Mesenchymal stem cell (in vitro differentiated cells and primary cell): Measurements from ENCODE around the gene CBARP.
A peak's percentile ranks its signal among the peaks of the same experiment; 100 is the strongest.
"Not testable (repeated sequence)": the region's sequence is repeated elsewhere in the genome, so short reads cannot be mapped to it uniquely, and the experiment has no call there.

Experiments
- DNase-seq: peaks from one replicate; pipeline ENCODE4 v3.0.0-alpha.2; 2013
- H2AFZ ChIP-seq: one replicate; pipeline ENCODE4 v1.6.1; 2013; ENCODE audit warnings: low read depth, mild to moderate bottlenecking, control low read depth, inconsistent platforms, low read length, moderate library complexity
- H2AK5ac ChIP-seq: 2 replicates; pipeline ENCODE4 v1.6.1; 2013; ENCODE audit warnings: low read length, moderate library complexity, mild to moderate bottlenecking, inconsistent platforms; ENCODE audit not compliant: severe bottlenecking
- H2BK120ac ChIP-seq: one replicate; pipeline ENCODE4 v1.6.1; 2013; ENCODE audit warnings: low read depth, mild to moderate bottlenecking, inconsistent platforms, low read length, moderate library complexity
- H2BK12ac ChIP-seq, 2 experiments: one replicate each; pipeline ENCODE4 v1.6.1; 2013; ENCODE audit warnings: inconsistent platforms in 2 of 2, low read length in 2 of 2, mild to moderate bottlenecking in 2 of 2, moderate library complexity in 2 of 2, control low read depth in 1 of 2
- H2BK15ac ChIP-seq: one replicate; pipeline ENCODE4 v1.6.1; 2013; ENCODE audit warnings: mild to moderate bottlenecking, low read depth, inconsistent platforms; ENCODE audit not compliant: poor library complexity, severe bottlenecking
- H2BK5ac ChIP-seq: 2 replicates; pipeline ENCODE4 v1.6.1; 2013; ENCODE audit warnings: low read depth, mild to moderate bottlenecking, low read length, control low read depth, inconsistent platforms; ENCODE audit not compliant: poor library complexity, severe bottlenecking
- H3K14ac ChIP-seq, 2 experiments: one replicate each; pipeline ENCODE4 v1.6.1; 2013; ENCODE audit warnings: inconsistent platforms in 2 of 2, low read length in 2 of 2, control low read depth in 1 of 2, mild to moderate bottlenecking in 1 of 2, moderate library complexity in 1 of 2
- H3K18ac ChIP-seq, 2 experiments: one replicate each; pipeline ENCODE4 v1.6.1; 2013; ENCODE audit warnings: inconsistent platforms in 2 of 2, low read length in 2 of 2, control low read depth in 1 of 2, low read depth in 1 of 2, mild to moderate bottlenecking in 1 of 2
- H3K23ac ChIP-seq, 2 experiments: one replicate each; pipeline ENCODE4 v1.6.1; 2013; ENCODE audit warnings: inconsistent platforms in 2 of 2, low read length in 2 of 2, mild to moderate bottlenecking in 2 of 2, moderate library complexity in 2 of 2, control low read depth in 1 of 2
- H3K27ac ChIP-seq: 2 replicates; pipeline ENCODE4 v1.5.1; 2013; ENCODE audit warnings: mild to moderate bottlenecking, moderate library complexity, low read length, control low read depth, inconsistent platforms; ENCODE audit not compliant: poor library complexity, severe bottlenecking
- H3K27me3 ChIP-seq, 2 experiments: 2 replicates each; pipeline versions ENCODE4 v1.6.1 to v1.7.0; 2013; ENCODE audit warnings: low read length in 2 of 2, mild to moderate bottlenecking in 2 of 2, moderate library complexity in 2 of 2, control low read depth in 1 of 2, inconsistent platforms in 1 of 2; ENCODE audit not compliant: control insufficient read depth in 1 of 2, insufficient read depth in 1 of 2
- H3K36me3 ChIP-seq, 2 experiments: 2 replicates each; pipeline versions ENCODE4 v1.6.1 to v1.7.0; 2013; ENCODE audit warnings: low read length in 2 of 2, control low read depth in 1 of 2, inconsistent platforms in 1 of 2, low read depth in 1 of 2, mild to moderate bottlenecking in 1 of 2; ENCODE audit not compliant: insufficient read depth in 2 of 2, control insufficient read depth in 1 of 2
- H3K4ac ChIP-seq, 2 experiments: one replicate each; pipeline ENCODE4 v1.6.1; 2013; ENCODE audit warnings: inconsistent platforms in 2 of 2, low read length in 2 of 2, mild to moderate bottlenecking in 2 of 2, moderate library complexity in 2 of 2, control low read depth in 1 of 2, low read depth in 1 of 2
- H3K4me1 ChIP-seq: 2 replicates; pipeline ENCODE4 v1.6.1; 2013; ENCODE audit warnings: low read depth, low read length, control low read depth; ENCODE audit not compliant: control insufficient read depth, insufficient read depth
- H3K4me2 ChIP-seq: 2 replicates; pipeline ENCODE4 v1.6.1; 2013; ENCODE audit warnings: low read length, mild to moderate bottlenecking, inconsistent platforms; ENCODE audit not compliant: poor library complexity, severe bottlenecking
- H3K4me3 ChIP-seq, 2 experiments: 2 replicates each; pipeline versions ENCODE4 v1.5.1 to v1.7.0; 2013; ENCODE audit warnings: low read length in 2 of 2, mild to moderate bottlenecking in 2 of 2, control low read depth in 1 of 2, low read depth in 1 of 2; ENCODE audit not compliant: insufficient read depth in 1 of 2
- H3K79me1 ChIP-seq: replicated peaks from 2 replicates; pipeline ENCODE4 v1.6.1; 2013; ENCODE audit warnings: mild to moderate bottlenecking, control low read depth, low read length, inconsistent platforms; ENCODE audit not compliant: poor library complexity, severe bottlenecking
- H3K9ac ChIP-seq: 2 replicates; pipeline ENCODE4 v1.7.0; 2013; ENCODE audit warnings: mild to moderate bottlenecking, low read length, moderate library complexity
- H3K9me3 ChIP-seq: 2 replicates; pipeline ENCODE4 v1.7.0; 2013; ENCODE audit warnings: mild to moderate bottlenecking, low read length; ENCODE audit not compliant: control insufficient read depth
- H4K8ac ChIP-seq: one replicate; pipeline ENCODE4 v1.6.1; 2013; ENCODE audit warnings: inconsistent platforms, mild to moderate bottlenecking, low read length, moderate library complexity
- H4K91ac ChIP-seq: one replicate; pipeline ENCODE4 v1.6.1; 2013; ENCODE audit warnings: mild to moderate bottlenecking, low read length, inconsistent platforms
- WGBS: methylation state at CpG from one replicate; pipeline ENCODE4 v1.1.7; 2013; ENCODE audit warnings: mixed read lengths; 5-methylcytosine and 5-hydroxymethylcytosine counted together

CBARP gene

GRCh38 chr19:1205114-1206099, 32.4 kb downstream of the CBARP start, which contains the start of gene STK11:
STK11 (plus strand) TSS chr19:1205778; CDS start chr19:1206914, 1,136 bp downstream.
- peak within 1 kb of the TSS; percentile 90 for H2BK15ac ChIP-seq
- H3K18ac ChIP-seq = peak within 1 kb of the TSS; percentile 59 to 86
- H3K4me1 ChIP-seq = peaks cover 31% of the 10 kb centered on the region
- no peaks in the 10 kb centered on the region for H3K9me3 ChIP-seq
- DNase-seq = peak; percentile 97
- WGBS = 3% methylated on average over 96 of the region's 114 CpGs
- peak within 1 kb of the TSS in 1 of 2 experiments; percentile 49 for H3K23ac ChIP-seq
- H3K4me2 ChIP-seq = peak within 1 kb of the TSS; percentile 99
- H3K14ac ChIP-seq = peak within 1 kb of the TSS; percentile 48 to 70
- peak within 1 kb of the TSS; percentile 93 for H2BK5ac ChIP-seq
- peak within 1 kb of the TSS; percentile 83 to 94 for H3K4me3 ChIP-seq
- peak within 1 kb of the TSS; percentile 95 for H2AK5ac ChIP-seq
- no peaks in the 10 kb centered on the region for H3K27me3 ChIP-seq
- peak within 1 kb of the TSS; percentile 73 for H2BK120ac ChIP-seq
- H3K4ac ChIP-seq = peak within 1 kb of the TSS; percentile 90 to 96
- H3K36me3 ChIP-seq = peaks cover 6 to 22% of the 10 kb centered on the region in 2 experiments
- H4K91ac ChIP-seq = peak within 1 kb of the TSS; percentile 57
- H3K27ac ChIP-seq = peak within 1 kb of the TSS; percentile 37
- peak within 1 kb of the TSS in 1 of 2 experiments; percentile 81 for H2BK12ac ChIP-seq
- H2AFZ ChIP-seq = no peak within 1 kb of the TSS
- peaks cover 4% of the 10 kb centered on the region for H3K79me1 ChIP-seq
- H4K8ac ChIP-seq = peak within 1 kb of the TSS; percentile 87
- H3K9ac ChIP-seq = peak within 1 kb of the TSS; percentile 89

GRCh38 chr19:1200614-1201013, 37.2 kb downstream of the CBARP start:
- H2BK12ac ChIP-seq, H3K23ac ChIP-seq, H3K14ac ChIP-seq, H3K27me3 ChIP-seq, H3K9me3 ChIP-seq, H3K79me1 ChIP-seq, H3K27ac ChIP-seq, H4K8ac ChIP-seq, H3K36me3 ChIP-seq, H2BK15ac ChIP-seq, H3K4me2 ChIP-seq, H3K4me3 ChIP-seq, H4K91ac ChIP-seq, H2AK5ac ChIP-seq, H2BK5ac ChIP-seq, H3K4me1 ChIP-seq, H3K9ac ChIP-seq, H2BK120ac ChIP-seq, H3K18ac ChIP-seq, H3K4ac ChIP-seq, H2AFZ ChIP-seq, DNase-seq: not testable (repeated sequence)
- 92% methylated on average over 3 of the region's 4 CpGs for WGBS

- no peak overlapping the region for H3K4me2 ChIP-seq
- H2BK12ac ChIP-seq = no peak overlapping the region
- H2BK5ac ChIP-seq = no peak overlapping the region
- no peak overlapping the region for H4K8ac ChIP-seq
- no peaks in the 10 kb centered on the region for H3K9me3 ChIP-seq
- H3K23ac ChIP-seq = no peak overlapping the region
- H3K14ac ChIP-seq = no peak overlapping the region
- no peaks in the 10 kb centered on the region for H3K27me3 ChIP-seq
- DNase-seq = no peak
- no peak overlapping the region for H2AFZ ChIP-seq
- WGBS = 95% methylated on average over 10 of the region's 10 CpGs
- no peak overlapping the region for H2BK15ac ChIP-seq
- H3K4me1 ChIP-seq = peaks cover 2% of the 10 kb centered on the region
- H3K27ac ChIP-seq = no peak overlapping the region
- no peak overlapping the region for H2AK5ac ChIP-seq
- H3K36me3 ChIP-seq = no peaks in the 10 kb centered on the region
- no peak overlapping the region for H3K4ac ChIP-seq
- H4K91ac ChIP-seq = no peak overlapping the region
- no peaks in the 10 kb centered on the region for H3K79me1 ChIP-seq
- H3K4me3 ChIP-seq = no peak overlapping the region
- H2BK120ac ChIP-seq = no peak overlapping the region
- H3K18ac ChIP-seq = no peak overlapping the region
- no peak overlapping the region for H3K9ac ChIP-seq
Measured at GRCh38 chr19:1199531-1199930, 38.3 kb downstream of the CBARP start.

DNA sequence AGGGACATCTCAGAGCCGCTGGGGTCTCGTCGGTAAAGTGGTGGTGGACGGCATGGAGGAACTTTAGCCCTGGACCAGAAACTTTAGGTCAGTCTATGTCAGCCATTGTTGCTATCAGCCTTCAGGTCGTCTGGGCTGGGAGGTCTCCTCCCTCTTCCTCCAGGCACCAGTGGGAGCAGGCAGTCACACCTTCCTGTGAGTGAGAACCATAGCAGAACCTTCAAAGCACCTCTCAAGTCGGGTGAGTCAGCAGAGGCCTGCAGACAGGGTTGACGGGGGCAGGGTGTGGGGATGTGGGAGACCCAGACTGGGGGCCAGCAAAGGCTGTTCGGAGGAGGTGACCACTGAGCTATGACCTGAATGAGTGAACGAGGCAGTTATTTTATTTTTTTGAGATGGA, 48.4 kb downstream of the CBARP start:
- peak overlapping the region; percentile 25 for H2AK5ac ChIP-seq
- no peak overlapping the region for H4K91ac ChIP-seq
- no peaks in the 10 kb centered on the region for H3K9me3 ChIP-seq
- peaks cover 16% of the 10 kb centered on the region for H3K4me1 ChIP-seq
- WGBS = 67% methylated on average over 8 of the region's 9 CpGs
- peak overlapping the region; percentile 12 for H4K8ac ChIP-seq
- H2BK12ac ChIP-seq = no peak overlapping the region
- no peak overlapping the region for H3K9ac ChIP-seq
- no peak overlapping the region for H3K14ac ChIP-seq
- H3K18ac ChIP-seq = peak overlapping the region in 1 of 2 experiments; percentile 35
- H3K36me3 ChIP-seq = no peaks in the 10 kb centered on the region
- H2BK120ac ChIP-seq = no peak overlapping the region
- H3K4me3 ChIP-seq = no peak overlapping the region
- no peaks in the 10 kb centered on the region for H3K27me3 ChIP-seq
- no peak overlapping the region for H2AFZ ChIP-seq
- H3K23ac ChIP-seq = no peak overlapping the region
- no peak overlapping the region for H2BK5ac ChIP-seq
- no peaks in the 10 kb centered on the region for H3K79me1 ChIP-seq
- no peak overlapping the region for H3K4ac ChIP-seq
- peak overlapping the region; percentile 17 for H3K27ac ChIP-seq
- no peak for DNase-seq
- H3K4me2 ChIP-seq = no peak overlapping the region
- no peak overlapping the region for H2BK15ac ChIP-seq
